HepG2 (cell line): ENCODE data around the gene LIMCH1. TPM values are rescaled to one million over a fixed set of nuclear protein-coding genes. Genes with fewer than 3 reads are reported as not detected.

Experiments used
- ATAC-seq: fragments of 200-7000 bp; cut with Tn5 transposase; 3 replicates; pipeline ENCODE4 v1.9.1; 2020; ENCODE audit warnings: mild to moderate bottlenecking, moderate library complexity
- BruUV-seq: library from RNA; stranded (reverse); fragments of 400-500 nt; replicated peaks from 2 replicates; lab custom pipeline; 2021; lab: Mats Ljungman, UMichigan
- CTCF ChIA-PET: fragments of 300-600 bp; formaldehyde crosslinking; extraction: SDS; loops from one replicate; lab custom pipeline; 2021; ENCODE audit warnings: low total read pairs, inconsistent platforms, low intra/inter-chr PET ratio; lab: Yijun Ruan, JAX
- POLR2A ChIA-PET: fragments of 350-600 bp; sonication (Branson Sonifier 250); formaldehyde crosslinking; loops from one replicate; lab custom pipeline; 2020; ENCODE audit warnings: antibody characterized with exemption, inconsistent platforms; lab: Yijun Ruan, JAX
- DNase-seq: peaks from one replicate; pipeline ENCODE4 v3.0.0-alpha.2; 2015; ENCODE audit warnings: low spot score
- FAIRE-seq: peaks from 3 replicates; lab custom pipeline; 2011; peaks lifted over from hg19 to GRCh38; lab: Jason Lieb, UNC
- H2AFZ ChIP-seq: one replicate; pipeline ENCODE4 v1.6.1; 2011; ENCODE audit warnings: low read length, inconsistent platforms
- H3K27ac ChIP-seq: fragments of 300-600 bp; 3 replicates; pipeline ENCODE4 v1.8.0; 2011; ENCODE audit warnings: mixed run types, mild to moderate bottlenecking, mixed read lengths, low read length, inconsistent platforms; ENCODE audit not compliant: insufficient read depth; ENCODE audit errors: extremely low read length
- H3K27me3 ChIP-seq, 2 experiments: fragments of 200-600 bp in 1 of 2; 2 replicates in 1 of 2; 3 replicates in 1 of 2; pipeline versions ENCODE4 v1.6.0 to v1.8.0; 2011; ENCODE audit warnings: low read length in 2 of 2, mild to moderate bottlenecking in 2 of 2, moderate library complexity in 2 of 2, inconsistent platforms in 1 of 2; ENCODE audit not compliant: insufficient read depth in 2 of 2, control insufficient read depth in 1 of 2
- H3K36me3 ChIP-seq, 2 experiments: fragments of 200-600 bp in 1 of 2; replicated peaks in 1 of 2; 2 replicates in 1 of 2; 3 replicates in 1 of 2; pipeline versions ENCODE4 v1.5.1 to v1.8.0; 2011; ENCODE audit warnings: low read length in 2 of 2, inconsistent platforms in 1 of 2; ENCODE audit not compliant: insufficient read depth in 2 of 2, control insufficient read depth in 1 of 2
- H3K4me1 ChIP-seq: 2 replicates; pipeline ENCODE4 v1.5.1; 2012; ENCODE audit warnings: low read length, inconsistent platforms; ENCODE audit not compliant: insufficient read depth
- H3K4me2 ChIP-seq: 2 replicates; pipeline ENCODE4 v1.6.0; 2011; ENCODE audit warnings: low read depth, low read length, inconsistent platforms
- H3K4me3 ChIP-seq, 3 experiments: fragments of 200-600 bp in 1 of 3; sonication (generic), shearing (Covaris generic) in 1 of 3; replicated peaks in 1 of 3; 2 replicates each; pipeline ENCODE4 v1.5.1; 2011 to 2016; ENCODE audit warnings: low read length in 3 of 3, inconsistent platforms in 2 of 3, low read depth in 2 of 3, mild to moderate bottlenecking in 2 of 3, control low read depth in 1 of 3, mixed read lengths in 1 of 3; ENCODE audit not compliant: insufficient read depth in 1 of 3
- H3K79me2 ChIP-seq: one replicate; pipeline ENCODE4 v1.6.1; 2011; ENCODE audit warnings: low read length, inconsistent platforms; ENCODE audit not compliant: insufficient read depth
- H3K9ac ChIP-seq: 2 replicates; pipeline ENCODE4 v1.6.0; 2011; ENCODE audit warnings: mild to moderate bottlenecking, low read depth, low read length, inconsistent platforms; ENCODE audit not compliant: insufficient read depth
- H3K9me3 ChIP-seq: 2 replicates; pipeline ENCODE4 v1.5.1; 2012; ENCODE audit warnings: mild to moderate bottlenecking, low read length
- H4K20me1 ChIP-seq: 2 replicates; pipeline ENCODE4 v1.6.0; 2011; ENCODE audit warnings: inconsistent platforms, mild to moderate bottlenecking, low read length, moderate library complexity; ENCODE audit not compliant: insufficient read depth
- HMG20B ChIP-seq: conservative IDR thresholded peaks from 2 replicates; pipeline ENCODE4 v1.6.1; 2016; ENCODE audit warnings: missing genetic modification reagents, missing compliant biosample characterization
- KLF13 ChIP-seq: sonication (generic); formaldehyde crosslinking; IDR thresholded peaks from 2 replicates; pipeline ENCODE4 v1.4.0; 2020; ENCODE audit warnings: mild to moderate bottlenecking, missing genetic modification reagents
- NR2F1 ChIP-seq, 2 experiments: fragments of 450-650 bp in 1 of 2; formaldehyde crosslinking in 1 of 2; IDR thresholded peaks; 2 replicates each; pipeline versions ENCODE4 v1.5.0 to v1.6.1; 2016 to 2020; ENCODE audit warnings: mild to moderate bottlenecking in 1 of 2, missing compliant biosample characterization in 1 of 2, missing genetic modification reagents in 1 of 2, moderate library complexity in 1 of 2
- TEAD3 ChIP-seq: optimal IDR thresholded peaks from 2 replicates; pipeline ENCODE3; 2016; ENCODE audit warnings: borderline replicate concordance
- ZBTB7B ChIP-seq: sonication (generic); formaldehyde crosslinking; IDR thresholded peaks from 2 replicates; pipeline ENCODE4 v1.4.0; 2020; ENCODE audit warnings: missing genetic modification reagents
- ZNF781 ChIP-seq: sonication (generic); formaldehyde crosslinking; IDR thresholded peaks from 2 replicates; pipeline ENCODE4 v1.5.1; 2020; ENCODE audit warnings: borderline replicate concordance, mild to moderate bottlenecking, missing genetic modification reagents; ENCODE audit errors: not compliant biosample characterization
- WGBS: methylation state at CpG from one replicate; pipeline ENCODE4 v1.1.6; 2017; ENCODE audit warnings: low lambda C conversion rate; 5-methylcytosine and 5-hydroxymethylcytosine counted together
- in situ Hi-C: cut with HindIII; loops from 2 replicates; pipeline ENCODE4 v1.10.0; 2017; ENCODE audit warnings: low pct_unique_long_range_greater_than_20kb; ENCODE audit not compliant: extremely low pct_ligation_motif_present
- intact Hi-C: fragments of 100-400 bp; cut with micrococcal nuclease; formaldehyde crosslinking; loops from one replicate; pipeline ENCODE4 v1.10.0; 2022; ENCODE audit not compliant: unreplicated experiment
- polyA plus RNA-seq, 8 experiments: library from polyadenylated mRNA; depleted of rRNA in 3 of 8; stranded (reverse) in 7 of 8; unstranded in 1 of 8; fragments of >200 nt; fragmentation: Illumina TruSeq in 4 of 8; extraction: Trizol in 4 of 8; gene quantifications; 2 replicates each; pipeline versions ENCODE4 v1.2.1 to v1.2.3, GENCODE V29; 2011 to 2016; ENCODE audit warnings: low read depth in 4 of 8, missing spikeins in 1 of 8, mixed read lengths in 1 of 8; ENCODE audit not compliant: insufficient read depth in 1 of 8
- total RNA-seq, 5 experiments: library from RNA; depleted of rRNA; stranded (reverse); fragments of >200 nt; fragmentation: Illumina TruSeq; extraction: Trizol; gene quantifications; 2 replicates each; pipeline ENCODE4 v1.2.3, GENCODE V29; 2016; ENCODE audit warnings: low read depth in 1 of 5
- TF ChIP-seq, protein P1 (sequence below): sonication (generic); formaldehyde crosslinking; IDR thresholded peaks from 2 replicates; pipeline ENCODE4 v1.4.0; 2020; ENCODE audit warnings: missing genetic modification reagents
- TF ChIP-seq, protein P2 (sequence below): sonication (generic); formaldehyde crosslinking; IDR thresholded peaks from 2 replicates; pipeline ENCODE4 v1.9.0; 2022; ENCODE audit warnings: low read depth, missing genetic modification reagents
- TF ChIP-seq, protein P3 (sequence below): sonication (generic); formaldehyde crosslinking; IDR thresholded peaks from 2 replicates; pipeline ENCODE4 v1.5.0; 2020; ENCODE audit warnings: mild to moderate bottlenecking, missing genetic modification reagents, borderline replicate concordance
- TF ChIP-seq, protein P4 (sequence below): sonication (generic); formaldehyde crosslinking; IDR thresholded peaks from 2 replicates; pipeline ENCODE4 v1.8.1; 2023; ENCODE audit warnings: missing genetic modification reagents, mild to moderate bottlenecking, borderline replicate concordance
- TF ChIP-seq, protein P5 (sequence below): fragments of 450-650 bp; IDR thresholded peaks from 2 replicates; pipeline ENCODE4 v1.6.1; 2016

LIMCH1 gene
- total and polyA plus RNA-seq, 2 of the 13 experiments (the other 11 are each of a cell fraction or from before 2014, with no cell fraction given) = 0.04 TPM; not detected in 1

DNA sequence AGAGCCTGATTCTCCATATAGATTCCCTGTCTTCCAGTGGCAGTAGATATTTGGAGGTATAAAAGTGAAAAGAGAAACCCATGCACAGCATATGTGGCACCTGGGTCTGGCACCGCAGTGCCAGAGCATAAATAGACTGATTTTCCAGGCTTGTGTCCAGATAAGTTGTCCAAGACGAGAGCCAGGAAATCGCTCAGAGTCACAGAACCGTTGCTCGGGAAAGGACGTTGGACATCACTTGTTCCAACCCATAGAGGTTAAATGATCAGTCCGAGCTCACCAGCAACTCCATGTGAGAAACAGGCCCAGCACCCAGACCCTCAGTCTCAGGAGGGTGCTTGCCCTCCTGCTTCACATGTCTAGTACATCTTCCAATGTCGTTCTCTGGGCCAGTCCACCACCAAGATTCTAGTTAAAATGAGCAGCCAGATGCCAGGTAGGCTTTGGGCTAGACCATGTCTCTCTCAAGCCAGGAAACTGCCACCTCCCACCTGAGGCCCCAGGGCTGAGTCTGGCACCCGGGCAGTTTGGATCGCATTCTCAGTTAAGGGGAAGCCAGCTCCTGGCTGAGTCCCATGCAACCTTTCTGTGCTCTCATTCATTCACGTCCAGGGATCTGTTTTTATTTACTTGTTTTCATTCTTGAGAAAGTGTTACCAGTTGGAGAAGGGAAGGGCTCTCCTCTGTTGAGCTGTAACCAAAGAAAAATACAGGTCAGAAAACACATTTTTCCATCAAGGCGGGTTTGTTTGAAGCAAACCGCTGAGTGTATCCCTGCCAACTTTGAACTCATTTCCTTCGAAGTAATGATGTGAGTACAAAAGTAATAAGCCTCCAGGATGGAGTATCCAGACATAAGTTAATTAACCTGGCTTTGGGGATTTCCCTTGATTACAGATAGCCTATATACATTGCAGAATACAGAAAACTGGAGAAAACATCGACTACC is 118.9 kb downstream of the LIMCH1 start:
- ATAC-seq = no peak
- no peak for DNase-seq
- no peaks in the 10 kb centered on the region for H3K36me3 ChIP-seq
- no peak overlapping the region for H3K4me3 ChIP-seq
- ChIA-PET CTCF (interaction anchor here (1.4 kb wide), 1 partner anchor 376 kb away, joined by 3 read pairs; no protein-coding TSS in a partner anchor), POLR2A (no interaction called here)
- WGBS = 2% methylated on average over 14 of the region's 15 CpGs
- no peak overlapping the region for H3K4me2 ChIP-seq
- no peak for FAIRE-seq
- H3K27ac ChIP-seq = no peak overlapping the region
- in situ Hi-C loops (no loop called here), intact Hi-C loops (no loop called here)
- no peak overlapping the region for H3K9ac ChIP-seq
- TF ChIP-seq, protein P1, sequence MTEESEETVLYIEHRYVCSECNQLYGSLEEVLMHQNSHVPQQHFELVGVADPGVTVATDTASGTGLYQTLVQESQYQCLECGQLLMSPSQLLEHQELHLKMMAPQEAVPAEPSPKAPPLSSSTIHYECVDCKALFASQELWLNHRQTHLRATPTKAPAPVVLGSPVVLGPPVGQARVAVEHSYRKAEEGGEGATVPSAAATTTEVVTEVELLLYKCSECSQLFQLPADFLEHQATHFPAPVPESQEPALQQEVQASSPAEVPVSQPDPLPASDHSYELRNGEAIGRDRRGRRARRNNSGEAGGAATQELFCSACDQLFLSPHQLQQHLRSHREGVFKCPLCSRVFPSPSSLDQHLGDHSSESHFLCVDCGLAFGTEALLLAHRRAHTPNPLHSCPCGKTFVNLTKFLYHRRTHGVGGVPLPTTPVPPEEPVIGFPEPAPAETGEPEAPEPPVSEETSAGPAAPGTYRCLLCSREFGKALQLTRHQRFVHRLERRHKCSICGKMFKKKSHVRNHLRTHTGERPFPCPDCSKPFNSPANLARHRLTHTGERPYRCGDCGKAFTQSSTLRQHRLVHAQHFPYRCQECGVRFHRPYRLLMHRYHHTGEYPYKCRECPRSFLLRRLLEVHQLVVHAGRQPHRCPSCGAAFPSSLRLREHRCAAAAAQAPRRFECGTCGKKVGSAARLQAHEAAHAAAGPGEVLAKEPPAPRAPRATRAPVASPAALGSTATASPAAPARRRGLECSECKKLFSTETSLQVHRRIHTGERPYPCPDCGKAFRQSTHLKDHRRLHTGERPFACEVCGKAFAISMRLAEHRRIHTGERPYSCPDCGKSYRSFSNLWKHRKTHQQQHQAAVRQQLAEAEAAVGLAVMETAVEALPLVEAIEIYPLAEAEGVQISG (CRISPR knock-in tag) = no peak
- TF ChIP-seq, protein P2, sequence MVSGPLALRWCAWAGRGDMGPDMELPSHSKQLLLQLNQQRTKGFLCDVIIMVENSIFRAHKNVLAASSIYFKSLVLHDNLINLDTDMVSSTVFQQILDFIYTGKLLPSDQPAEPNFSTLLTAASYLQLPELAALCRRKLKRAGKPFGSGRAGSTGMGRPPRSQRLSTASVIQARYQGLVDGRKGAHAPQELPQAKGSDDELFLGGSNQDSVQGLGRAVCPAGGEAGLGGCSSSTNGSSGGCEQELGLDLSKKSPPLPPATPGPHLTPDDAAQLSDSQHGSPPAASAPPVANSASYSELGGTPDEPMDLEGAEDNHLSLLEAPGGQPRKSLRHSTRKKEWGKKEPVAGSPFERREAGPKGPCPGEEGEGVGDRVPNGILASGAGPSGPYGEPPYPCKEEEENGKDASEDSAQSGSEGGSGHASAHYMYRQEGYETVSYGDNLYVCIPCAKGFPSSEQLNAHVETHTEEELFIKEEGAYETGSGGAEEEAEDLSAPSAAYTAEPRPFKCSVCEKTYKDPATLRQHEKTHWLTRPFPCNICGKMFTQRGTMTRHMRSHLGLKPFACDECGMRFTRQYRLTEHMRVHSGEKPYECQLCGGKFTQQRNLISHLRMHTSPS (CRISPR knock-in tag) = no peak
- no peak for TF ChIP-seq NR2F1 (CRISPR knock-in tag; IDR thresholded peaks at IDR 0.05)
- no peak for TF ChIP-seq KLF13
- no peak for TF ChIP-seq ZNF781 (CRISPR knock-in tag)
- TF ChIP-seq, protein P3, sequence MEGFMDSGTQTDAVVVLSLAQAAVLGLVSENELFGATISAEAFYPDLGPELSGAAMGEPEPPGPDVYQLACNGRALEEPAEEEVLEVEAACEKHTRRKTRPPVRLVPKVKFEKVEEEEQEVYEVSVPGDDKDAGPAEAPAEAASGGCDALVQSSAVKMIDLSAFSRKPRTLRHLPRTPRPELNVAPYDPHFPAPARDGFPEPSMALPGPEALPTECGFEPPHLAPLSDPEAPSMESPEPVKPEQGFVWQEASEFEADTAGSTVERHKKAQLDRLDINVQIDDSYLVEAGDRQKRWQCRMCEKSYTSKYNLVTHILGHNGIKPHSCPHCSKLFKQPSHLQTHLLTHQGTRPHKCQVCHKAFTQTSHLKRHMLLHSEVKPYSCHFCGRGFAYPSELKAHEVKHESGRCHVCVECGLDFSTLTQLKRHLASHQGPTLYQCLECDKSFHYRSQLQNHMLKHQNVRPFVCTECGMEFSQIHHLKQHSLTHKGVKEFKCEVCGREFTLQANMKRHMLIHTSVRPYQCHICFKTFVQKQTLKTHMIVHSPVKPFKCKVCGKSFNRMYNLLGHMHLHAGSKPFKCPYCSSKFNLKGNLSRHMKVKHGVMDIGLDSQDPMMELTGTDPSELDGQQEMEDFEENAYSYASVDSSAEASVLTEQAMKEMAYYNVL = no peak
- TF ChIP-seq, protein P4, sequence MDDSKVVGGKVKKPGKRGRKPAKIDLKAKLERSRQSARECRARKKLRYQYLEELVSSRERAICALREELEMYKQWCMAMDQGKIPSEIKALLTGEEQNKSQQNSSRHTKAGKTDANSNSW (CRISPR knock-in tag) = no peak
- no peak for TF ChIP-seq ZBTB7B (CRISPR knock-in tag)
- TF ChIP-seq HMG20B (CRISPR knock-in tag) = no peak
- TF ChIP-seq, protein P5, sequence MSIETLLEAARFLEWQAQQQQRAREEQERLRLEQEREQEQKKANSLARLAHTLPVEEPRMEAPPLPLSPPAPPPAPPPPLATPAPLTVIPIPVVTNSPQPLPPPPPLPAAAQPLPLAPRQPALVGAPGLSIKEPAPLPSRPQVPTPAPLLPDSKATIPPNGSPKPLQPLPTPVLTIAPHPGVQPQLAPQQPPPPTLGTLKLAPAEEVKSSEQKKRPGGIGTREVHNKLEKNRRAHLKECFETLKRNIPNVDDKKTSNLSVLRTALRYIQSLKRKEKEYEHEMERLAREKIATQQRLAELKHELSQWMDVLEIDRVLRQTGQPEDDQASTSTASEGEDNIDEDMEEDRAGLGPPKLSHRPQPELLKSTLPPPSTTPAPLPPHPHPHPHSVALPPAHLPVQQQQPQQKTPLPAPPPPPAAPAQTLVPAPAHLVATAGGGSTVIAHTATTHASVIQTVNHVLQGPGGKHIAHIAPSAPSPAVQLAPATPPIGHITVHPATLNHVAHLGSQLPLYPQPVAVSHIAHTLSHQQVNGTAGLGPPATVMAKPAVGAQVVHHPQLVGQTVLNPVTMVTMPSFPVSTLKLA = no peak
- TF ChIP-seq TEAD3 (CRISPR knock-in tag) = no peak
- BruUV-seq = no TSS peak
- H4K20me1 ChIP-seq = no peaks in the 10 kb centered on the region
- peaks cover 0 to 16% of the 10 kb centered on the region in 2 experiments; a peak in 3 of 5 replicates for H3K27me3 ChIP-seq
- no peaks in the 10 kb centered on the region for H3K79me2 ChIP-seq
- H2AFZ ChIP-seq = no peak overlapping the region
- H3K9me3 ChIP-seq = no peaks in the 10 kb centered on the region
- H3K4me1 ChIP-seq = no peaks in the 10 kb centered on the region
